Measurements from ENCODE around the gene TTC23. TPM values are rescaled to one million over a fixed set of nuclear protein-coding genes. Genes with fewer than 3 reads are reported as not detected.

Gene TTC23
- total RNA-seq, 1 experiment from 2014 or later: 17.8 TPM

GRCh38 chr15:99273801-99274200 lies 24.4 kb upstream of the TTC23 start:
- H3K36me3 Mint-ChIP-seq: no peaks in the 10 kb centered on the region
- ChIA-PET POLR2A (no interaction called here), CTCF (interaction anchor here (1.4 to 2.8 kb wide), 5 partner anchors 70 to 456 kb away, joined by 3 to 66 read pairs (median 5); no protein-coding TSS in a partner anchor)
- H3K4me3 Mint-ChIP-seq: no peak overlapping the region
- H3K27ac Mint-ChIP-seq: no peak overlapping the region
- ATAC-seq: no peak
- TF ChIP-seq FOXP1 (CRISPR knock-in tag; IDR thresholded peaks at IDR 0.05; ENCODE audit: borderline replicate concordance) (no peak), EMX1 (CRISPR knock-in tag; IDR thresholded peaks at IDR 0.05) (no peak), SOX15 (CRISPR knock-in tag; IDR thresholded peaks at IDR 0.05) (no peak), ZSCAN18 (CRISPR knock-in tag; IDR thresholded peaks at IDR 0.05) (no peak), ZNF263 (CRISPR knock-in tag; IDR thresholded peaks at IDR 0.05; ENCODE audit: low read depth) (no peak), HMGA2 (CRISPR knock-in tag; IDR thresholded peaks at IDR 0.05) (no peak)
- TF ChIP-seq, protein P1, sequence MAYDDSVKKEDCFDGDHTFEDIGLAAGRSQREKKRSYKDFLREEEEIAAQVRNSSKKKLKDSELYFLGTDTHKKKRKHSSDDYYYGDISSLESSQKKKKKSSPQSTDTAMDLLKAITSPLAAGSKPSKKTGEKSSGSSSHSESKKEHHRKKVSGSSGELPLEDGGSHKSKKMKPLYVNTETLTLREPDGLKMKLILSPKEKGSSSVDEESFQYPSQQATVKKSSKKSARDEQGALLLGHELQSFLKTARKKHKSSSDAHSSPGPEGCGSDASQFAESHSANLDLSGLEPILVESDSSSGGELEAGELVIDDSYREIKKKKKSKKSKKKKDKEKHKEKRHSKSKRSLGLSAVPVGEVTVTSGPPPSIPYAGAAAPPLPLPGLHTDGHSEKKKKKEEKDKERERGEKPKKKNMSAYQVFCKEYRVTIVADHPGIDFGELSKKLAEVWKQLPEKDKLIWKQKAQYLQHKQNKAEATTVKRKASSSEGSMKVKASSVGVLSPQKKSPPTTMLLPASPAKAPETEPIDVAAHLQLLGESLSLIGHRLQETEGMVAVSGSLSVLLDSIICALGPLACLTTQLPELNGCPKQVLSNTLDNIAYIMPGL (CRISPR knock-in tag; IDR thresholded peaks at IDR 0.05): no peak
- H3K4me1 Mint-ChIP-seq: peaks cover 8% of the 10 kb centered on the region
- H3K27me3 Mint-ChIP-seq (ENCODE audit: low read depth): no peaks in the 10 kb centered on the region
- H3K9me3 Mint-ChIP-seq: no peaks in the 10 kb centered on the region
- no peak for DNase-seq (ENCODE audit: low spot score)

GRCh38 chr15:99268431-99268830 lies 19.1 kb upstream of the TTC23 start:
- ChIA-PET CTCF (interaction anchor here (0.6 kb wide), 1 partner anchor 187 kb away, joined by 5 read pairs; no protein-coding TSS in a partner anchor), POLR2A (no interaction called here)
- Mint-ChIP-seq H3K36me3 (no peaks in the 10 kb centered on the region), H3K27me3 (ENCODE audit: low read depth) (no peaks in the 10 kb centered on the region), H3K27ac (no peak overlapping the region), H3K9me3 (no peaks in the 10 kb centered on the region), H3K4me3 (no peak overlapping the region), H3K4me1 (peaks cover 12% of the 10 kb centered on the region)
- TF ChIP-seq FOXK1 (CRISPR knock-in tag; IDR thresholded peaks at IDR 0.05) (no peak), KAT7 (CRISPR knock-in tag; IDR thresholded peaks at IDR 0.05; ENCODE audit: borderline replicate concordance) (no peak), ZMAT4 (CRISPR knock-in tag; IDR thresholded peaks at IDR 0.05) (no peak), GTF2I (CRISPR knock-in tag; conservative IDR thresholded peaks at IDR 0.05) (no peak), NFYB (CRISPR knock-in tag; conservative IDR thresholded peaks at IDR 0.05; ENCODE audit: low read depth) (no peak)
- DNase-seq (ENCODE audit: low spot score) (no peak), ATAC-seq (no peak)

- CTCF ChIA-PET: interaction anchor here (0.6 kb wide), 1 partner anchor 187 kb away, joined by 5 read pairs; no protein-coding TSS in a partner anchor
- POLR2A ChIA-PET: no interaction called here
- DNase-seq (ENCODE audit: low spot score): no peak
- Mint-ChIP-seq H3K4me3 (no peak overlapping the region), H3K9me3 (no peaks in the 10 kb centered on the region), H3K4me1 (peaks cover 12% of the 10 kb centered on the region), H3K27me3 (ENCODE audit: low read depth) (no peaks in the 10 kb centered on the region), H3K36me3 (no peaks in the 10 kb centered on the region), H3K27ac (no peak overlapping the region)
- no peak for ATAC-seq
- TF ChIP-seq ESRRA (CRISPR knock-in tag; IDR thresholded peaks at IDR 0.05; ENCODE audit: borderline replicate concordance): no peak
- TF ChIP-seq TCF7 (CRISPR knock-in tag; IDR thresholded peaks at IDR 0.05; ENCODE audit: low read depth): no peak
- no peak for TF ChIP-seq ZNF232 (CRISPR knock-in tag; IDR thresholded peaks at IDR 0.05)
- no peak for TF ChIP-seq ZBTB43 (CRISPR knock-in tag; IDR thresholded peaks at IDR 0.05)
- no peak for TF ChIP-seq ZNF121 (CRISPR knock-in tag; IDR thresholded peaks at IDR 0.05)
- no peak for TF ChIP-seq TEAD1 (CRISPR knock-in tag; IDR thresholded peaks at IDR 0.05)
- TF ChIP-seq ZNF671 (CRISPR knock-in tag; IDR thresholded peaks at IDR 0.05): no peak
- TF ChIP-seq, protein P2, sequence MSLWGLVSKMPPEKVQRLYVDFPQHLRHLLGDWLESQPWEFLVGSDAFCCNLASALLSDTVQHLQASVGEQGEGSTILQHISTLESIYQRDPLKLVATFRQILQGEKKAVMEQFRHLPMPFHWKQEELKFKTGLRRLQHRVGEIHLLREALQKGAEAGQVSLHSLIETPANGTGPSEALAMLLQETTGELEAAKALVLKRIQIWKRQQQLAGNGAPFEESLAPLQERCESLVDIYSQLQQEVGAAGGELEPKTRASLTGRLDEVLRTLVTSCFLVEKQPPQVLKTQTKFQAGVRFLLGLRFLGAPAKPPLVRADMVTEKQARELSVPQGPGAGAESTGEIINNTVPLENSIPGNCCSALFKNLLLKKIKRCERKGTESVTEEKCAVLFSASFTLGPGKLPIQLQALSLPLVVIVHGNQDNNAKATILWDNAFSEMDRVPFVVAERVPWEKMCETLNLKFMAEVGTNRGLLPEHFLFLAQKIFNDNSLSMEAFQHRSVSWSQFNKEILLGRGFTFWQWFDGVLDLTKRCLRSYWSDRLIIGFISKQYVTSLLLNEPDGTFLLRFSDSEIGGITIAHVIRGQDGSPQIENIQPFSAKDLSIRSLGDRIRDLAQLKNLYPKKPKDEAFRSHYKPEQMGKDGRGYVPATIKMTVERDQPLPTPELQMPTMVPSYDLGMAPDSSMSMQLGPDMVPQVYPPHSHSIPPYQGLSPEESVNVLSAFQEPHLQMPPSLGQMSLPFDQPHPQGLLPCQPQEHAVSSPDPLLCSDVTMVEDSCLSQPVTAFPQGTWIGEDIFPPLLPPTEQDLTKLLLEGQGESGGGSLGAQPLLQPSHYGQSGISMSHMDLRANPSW (CRISPR knock-in tag; conservative IDR thresholded peaks at IDR 0.05; ENCODE audit: low read depth): no peak
- TF ChIP-seq E2F4 (CRISPR knock-in tag; IDR thresholded peaks at IDR 0.05; ENCODE audit: borderline replicate concordance, low read depth): no peak
- TF ChIP-seq, protein P1 (CRISPR knock-in tag; IDR thresholded peaks at IDR 0.05): no peak
- TF ChIP-seq ELF4 (CRISPR knock-in tag; IDR thresholded peaks at IDR 0.05; ENCODE audit: low read depth): no peak
Measured at GRCh38 chr15:99267957-99268356, 18.6 kb upstream of the TTC23 start.

Measured in WTC11 (cell line).